Erythroblast (primary cell): ENCODE results near the gene TNNI3.

Experiments
- GATA1 ChIP-seq: IDR thresholded peaks from 2 replicates; pipeline ENCODE4 v1.6.1; 2011; ENCODE audit warnings: low read depth, mild to moderate bottlenecking, control low read depth, low read length, moderate library complexity
- POLR2A ChIP-seq: IDR thresholded peaks from 2 replicates; pipeline ENCODE4 v1.6.1; 2011; ENCODE audit warnings: mild to moderate bottlenecking, low read length

DNA sequence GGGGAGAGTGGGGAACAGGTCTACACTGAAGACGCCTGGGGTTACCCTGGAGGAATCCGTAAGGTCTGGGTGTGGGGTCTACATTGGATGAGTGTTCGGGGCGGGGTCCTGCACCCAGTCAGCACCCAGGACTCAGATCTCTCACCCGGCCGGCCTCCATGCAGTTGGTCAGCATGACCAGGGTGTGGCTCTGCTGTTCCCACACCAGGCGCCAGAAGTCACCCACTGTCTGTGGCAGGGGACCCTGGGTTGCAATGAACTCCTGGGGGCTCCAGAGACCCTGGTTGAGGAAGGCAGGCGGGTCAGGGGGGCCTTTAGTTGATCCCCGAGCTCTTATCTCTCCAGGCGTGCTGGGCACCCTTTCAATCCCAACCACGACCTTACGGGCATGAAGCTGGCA is 28.5 kb upstream of the TNNI3 start:
- TF ChIP-seq POLR2A (no peak), GATA1 (no peak)
